DOHH2 (cell line): ENCODE data around the gene LAMB3.

Source experiments
- H3F3A ChIP-seq: fragments of 200-600 bp; sonication (generic), shearing (Covaris generic); 2 replicates; pipeline ENCODE4 v1.6.0; 2016; ENCODE audit warnings: antibody characterized with exemption, mild to moderate bottlenecking; ENCODE audit not compliant: control insufficient read depth, insufficient read depth
- H3K27ac ChIP-seq: fragments of 200-600 bp; sonication (generic); 2 replicates; pipeline ENCODE4 v1.5.1; 2014; ENCODE audit warnings: low read depth, mild to moderate bottlenecking, low read length, moderate library complexity
- H3K27me3 ChIP-seq: fragments of 200-600 bp; sonication (generic); 2 replicates; pipeline ENCODE4 v1.6.1; 2014; ENCODE audit warnings: mild to moderate bottlenecking, low read length, mixed read lengths; ENCODE audit not compliant: control insufficient read depth
- H3K36me3 ChIP-seq: fragments of 200-600 bp; sonication (generic); 2 replicates; pipeline ENCODE4 v1.6.1; 2014; ENCODE audit warnings: mild to moderate bottlenecking, low read length, moderate library complexity, mixed read lengths; ENCODE audit not compliant: control insufficient read depth
- H3K4me1 ChIP-seq: fragments of 200-600 bp; sonication (generic); 2 replicates; pipeline ENCODE4 v1.6.1; 2014; ENCODE audit warnings: mild to moderate bottlenecking, low read length, mixed read lengths; ENCODE audit not compliant: control insufficient read depth
- H3K4me2 ChIP-seq: fragments of 200-600 bp; sonication (generic); 2 replicates; pipeline ENCODE4 v1.6.0; 2014; ENCODE audit warnings: mild to moderate bottlenecking, low read length, moderate library complexity
- H3K4me3 ChIP-seq: fragments of 200-600 bp; sonication (generic); 2 replicates; pipeline ENCODE4 v1.5.1; 2014; ENCODE audit warnings: mild to moderate bottlenecking, low read length, mixed read lengths
- H3K79me2 ChIP-seq: fragments of 200-600 bp; sonication (generic); 2 replicates; pipeline ENCODE4 v1.6.1; 2014; ENCODE audit warnings: mild to moderate bottlenecking, low read length, mixed read lengths; ENCODE audit not compliant: control insufficient read depth
- H3K9me2 ChIP-seq: fragments of 200-600 bp; sonication (generic); replicated peaks from 2 replicates; pipeline ENCODE4 v1.6.1; 2014; ENCODE audit warnings: mild to moderate bottlenecking, low read length, mixed read lengths; ENCODE audit not compliant: control insufficient read depth
- H3K9me3 ChIP-seq: fragments of 200-600 bp; sonication (generic); 2 replicates; pipeline ENCODE4 v1.6.1; 2014; ENCODE audit warnings: antibody characterized with exemption, low read length, mixed read lengths; ENCODE audit not compliant: control insufficient read depth, insufficient read depth
- H4K20me1 ChIP-seq: fragments of 200-600 bp; sonication (generic); 2 replicates; pipeline ENCODE4 v1.6.0; 2014; ENCODE audit warnings: low read depth, mild to moderate bottlenecking, antibody characterized with exemption, low read length, moderate library complexity; ENCODE audit not compliant: control insufficient read depth, insufficient read depth
- CTCF ChIP-seq: fragments of 200-600 bp; sonication (generic); IDR thresholded peaks from one replicate; pipeline ENCODE4 v1.5.1; 2014; ENCODE audit warnings: antibody characterized with exemption, mild to moderate bottlenecking, low read depth, low read length; ENCODE audit not compliant: poor library complexity, severe bottlenecking
- EZH2phosphoT487 ChIP-seq: fragments of 200-600 bp; sonication (generic); IDR thresholded peaks from 2 replicates; pipeline ENCODE4 v1.6.1; 2017; ENCODE audit warnings: borderline replicate concordance, mild to moderate bottlenecking, antibody characterized with exemption, low read length, moderate library complexity, mixed read lengths

Gene LAMB3

DNA sequence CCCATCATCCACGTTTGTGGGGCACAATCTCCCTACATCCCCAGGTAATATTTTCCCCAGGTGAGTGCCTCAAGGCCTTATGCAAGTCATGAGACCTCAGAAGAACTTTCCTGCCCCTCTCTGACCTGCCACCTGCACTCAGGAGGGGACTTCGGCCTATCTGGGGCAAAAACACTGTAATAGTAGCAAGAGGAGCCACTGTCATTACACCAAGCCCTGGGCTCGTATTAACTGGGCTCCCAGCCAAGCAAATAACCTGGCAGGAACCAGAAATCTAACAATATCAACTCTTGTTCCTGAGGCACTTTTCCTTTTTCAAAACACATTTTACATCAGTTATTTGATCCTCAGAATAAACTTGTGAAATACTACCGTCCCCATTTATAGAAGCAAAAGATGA is 30.9 kb downstream of the LAMB3 start:
- TF ChIP-seq EZH2phosphoT487 (no peak), CTCF (no peak)
- Histone ChIP-seq H4K20me1 (no peaks in the 10 kb centered on the region), H3K27ac (no peak overlapping the region), H3K4me2 (no peak overlapping the region), H3K79me2 (no peaks in the 10 kb centered on the region), H3K27me3 (no peaks in the 10 kb centered on the region), H3K36me3 (no peaks in the 10 kb centered on the region), H3K4me1 (no peaks in the 10 kb centered on the region), H3K9me3 (no peaks in the 10 kb centered on the region), H3K9me2 (no peaks in the 10 kb centered on the region), H3F3A (no peaks in the 10 kb centered on the region), H3K4me3 (no peak overlapping the region)

DNA sequence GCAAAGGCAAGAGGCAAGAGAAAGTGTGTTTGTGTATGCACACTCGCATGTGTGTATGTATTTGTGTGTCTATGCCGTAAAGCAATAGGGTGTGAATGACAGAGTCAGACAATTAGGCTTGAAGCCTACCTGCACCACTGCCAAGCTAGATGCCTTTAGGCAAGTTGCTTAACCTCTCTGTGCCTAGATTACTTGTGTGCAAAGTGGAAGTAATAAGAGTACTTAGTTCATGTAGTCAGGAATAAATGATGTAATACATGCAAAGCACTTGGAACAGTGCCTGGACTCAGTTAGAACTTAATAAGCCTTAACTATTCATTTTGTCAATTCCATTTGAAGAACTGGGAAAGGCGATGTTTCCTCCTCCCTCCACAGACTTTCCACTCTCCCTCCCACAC is 31.7 kb downstream of the LAMB3 start:
- H3K4me3 ChIP-seq, result no peak overlapping the region
- no peak for TF ChIP-seq EZH2phosphoT487
- TF ChIP-seq CTCF, result no peak
- H3K9me3 ChIP-seq, result no peaks in the 10 kb centered on the region
- no peaks in the 10 kb centered on the region for H3K4me1 ChIP-seq
- H4K20me1 ChIP-seq, result no peaks in the 10 kb centered on the region
- no peaks in the 10 kb centered on the region for H3K27me3 ChIP-seq
- no peaks in the 10 kb centered on the region for H3K36me3 ChIP-seq
- H3K9me2 ChIP-seq, result no peaks in the 10 kb centered on the region
- H3F3A ChIP-seq, result no peaks in the 10 kb centered on the region
- no peak overlapping the region for H3K27ac ChIP-seq
- H3K79me2 ChIP-seq, result no peaks in the 10 kb centered on the region
- no peak overlapping the region for H3K4me2 ChIP-seq

DNA sequence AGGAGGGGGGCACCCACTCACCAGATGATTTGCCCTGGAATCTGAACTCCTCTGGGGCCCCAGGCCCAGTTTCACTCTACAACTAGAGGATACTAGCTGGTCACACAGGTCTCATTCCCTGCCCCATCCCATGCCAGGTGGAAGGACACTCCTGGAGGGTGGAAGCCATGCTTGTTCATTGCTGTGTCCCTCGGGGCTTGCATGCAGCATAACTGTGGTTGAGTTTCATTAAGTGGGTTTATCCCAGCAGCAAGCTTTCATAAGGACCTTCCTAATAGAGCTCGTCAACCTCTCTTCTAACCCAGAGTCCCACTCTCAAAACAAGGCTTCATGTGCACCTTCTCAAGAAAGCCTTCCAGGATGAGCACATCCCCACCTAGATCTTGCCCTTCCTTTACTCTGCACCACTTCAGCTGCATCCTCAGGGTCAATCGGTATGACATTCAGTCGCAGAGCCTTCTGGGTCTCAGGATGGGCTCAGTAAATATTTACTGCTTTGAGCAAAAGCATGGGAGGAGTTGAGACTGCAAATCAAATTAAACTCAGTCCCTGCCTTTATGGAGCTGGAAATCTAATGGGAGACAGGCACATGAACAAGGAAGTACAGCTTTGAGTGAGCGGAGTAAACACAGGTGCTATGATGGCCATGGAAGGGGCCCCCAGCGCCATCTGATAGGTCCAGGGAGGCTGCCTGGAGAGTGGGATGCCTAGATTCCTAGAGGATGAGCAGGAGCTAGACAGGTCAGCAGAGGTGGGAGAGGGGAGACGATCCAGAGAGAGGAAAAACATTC is 32.3 kb downstream of the LAMB3 start:
- no peaks in the 10 kb centered on the region for H3K36me3 ChIP-seq
- H3K4me2 ChIP-seq, result no peak overlapping the region
- no peaks in the 10 kb centered on the region for H3F3A ChIP-seq

More for the DNA sequence above, 32.3 kb downstream of the LAMB3 start:
- Histone ChIP-seq H3K4me1 (no peaks in the 10 kb centered on the region), H3K9me3 (no peaks in the 10 kb centered on the region), H3K27ac (no peak overlapping the region), H3K27me3 (no peaks in the 10 kb centered on the region), H3K9me2 (no peaks in the 10 kb centered on the region), H4K20me1 (no peaks in the 10 kb centered on the region), H3K79me2 (no peaks in the 10 kb centered on the region), H3K4me3 (no peak overlapping the region)
- TF ChIP-seq EZH2phosphoT487, result no peak
- no peak for TF ChIP-seq CTCF
